HepG2 (cell line): Measurements from ENCODE around the gene U2AF2. TPM values are rescaled to one million over a fixed set of nuclear protein-coding genes. Genes with fewer than 3 reads are reported as not detected.
A peak's percentile ranks its signal among the peaks of the same experiment; 100 is the strongest.

Source experiments
- ATAC-seq: fragments of 200-7000 bp; cut with Tn5 transposase; 3 replicates; pipeline ENCODE4 v1.9.1; 2020; ENCODE audit warnings: mild to moderate bottlenecking, moderate library complexity
- BruUV-seq: library from RNA; stranded (reverse); fragments of 400-500 nt; replicated peaks from 2 replicates; lab custom pipeline; 2021; lab: Mats Ljungman, UMichigan
- CTCF ChIA-PET: fragments of 300-600 bp; formaldehyde crosslinking; extraction: SDS; loops from one replicate; lab custom pipeline; 2021; ENCODE audit warnings: low total read pairs, inconsistent platforms, low intra/inter-chr PET ratio; lab: Yijun Ruan, JAX
- POLR2A ChIA-PET: fragments of 350-600 bp; sonication (Branson Sonifier 250); formaldehyde crosslinking; loops from one replicate; lab custom pipeline; 2020; ENCODE audit warnings: antibody characterized with exemption, inconsistent platforms; lab: Yijun Ruan, JAX
- DNase-seq: peaks from one replicate; pipeline ENCODE4 v3.0.0-alpha.2; 2015; ENCODE audit warnings: low spot score
- FAIRE-seq: peaks from 3 replicates; lab custom pipeline; 2011; peaks lifted over from hg19 to GRCh38; lab: Jason Lieb, UNC
- H2AFZ ChIP-seq: one replicate; pipeline ENCODE4 v1.6.1; 2011; ENCODE audit warnings: low read length, inconsistent platforms
- H3K27ac ChIP-seq: fragments of 300-600 bp; 3 replicates; pipeline ENCODE4 v1.8.0; 2011; ENCODE audit warnings: mixed run types, mild to moderate bottlenecking, mixed read lengths, low read length, inconsistent platforms; ENCODE audit not compliant: insufficient read depth; ENCODE audit errors: extremely low read length
- H3K27me3 ChIP-seq, 2 experiments: fragments of 200-600 bp in 1 of 2; 2 replicates in 1 of 2; 3 replicates in 1 of 2; pipeline versions ENCODE4 v1.6.0 to v1.8.0; 2011; ENCODE audit warnings: low read length in 2 of 2, mild to moderate bottlenecking in 2 of 2, moderate library complexity in 2 of 2, inconsistent platforms in 1 of 2; ENCODE audit not compliant: insufficient read depth in 2 of 2, control insufficient read depth in 1 of 2
- H3K36me3 ChIP-seq, 2 experiments: fragments of 200-600 bp in 1 of 2; replicated peaks in 1 of 2; 2 replicates in 1 of 2; 3 replicates in 1 of 2; pipeline versions ENCODE4 v1.5.1 to v1.8.0; 2011; ENCODE audit warnings: low read length in 2 of 2, inconsistent platforms in 1 of 2; ENCODE audit not compliant: insufficient read depth in 2 of 2, control insufficient read depth in 1 of 2
- H3K4me1 ChIP-seq: 2 replicates; pipeline ENCODE4 v1.5.1; 2012; ENCODE audit warnings: low read length, inconsistent platforms; ENCODE audit not compliant: insufficient read depth
- H3K4me2 ChIP-seq: 2 replicates; pipeline ENCODE4 v1.6.0; 2011; ENCODE audit warnings: low read depth, low read length, inconsistent platforms
- H3K4me3 ChIP-seq, 3 experiments: fragments of 200-600 bp in 1 of 3; sonication (generic), shearing (Covaris generic) in 1 of 3; replicated peaks in 1 of 3; 2 replicates each; pipeline ENCODE4 v1.5.1; 2011 to 2016; ENCODE audit warnings: low read length in 3 of 3, inconsistent platforms in 2 of 3, low read depth in 2 of 3, mild to moderate bottlenecking in 2 of 3, control low read depth in 1 of 3, mixed read lengths in 1 of 3; ENCODE audit not compliant: insufficient read depth in 1 of 3
- H3K79me2 ChIP-seq: one replicate; pipeline ENCODE4 v1.6.1; 2011; ENCODE audit warnings: low read length, inconsistent platforms; ENCODE audit not compliant: insufficient read depth
- H3K9ac ChIP-seq: 2 replicates; pipeline ENCODE4 v1.6.0; 2011; ENCODE audit warnings: mild to moderate bottlenecking, low read depth, low read length, inconsistent platforms; ENCODE audit not compliant: insufficient read depth
- H3K9me3 ChIP-seq: 2 replicates; pipeline ENCODE4 v1.5.1; 2012; ENCODE audit warnings: mild to moderate bottlenecking, low read length
- H4K20me1 ChIP-seq: 2 replicates; pipeline ENCODE4 v1.6.0; 2011; ENCODE audit warnings: inconsistent platforms, mild to moderate bottlenecking, low read length, moderate library complexity; ENCODE audit not compliant: insufficient read depth
- ATF4 ChIP-seq, 2 experiments: fragments of 450-650 bp in 1 of 2; sonication (generic) in 1 of 2; formaldehyde crosslinking; IDR thresholded peaks; 2 replicates each; pipeline versions ENCODE4 v1.5.0 to v1.8.0; 2020 to 2022; ENCODE audit warnings: mild to moderate bottlenecking in 1 of 2, missing genetic modification reagents in 1 of 2
- CEBPB ChIP-seq: IDR thresholded peaks from 2 replicates; pipeline ENCODE4 v1.6.1; 2011; ENCODE audit warnings: low read depth, low read length, improper control_type of control experiment, borderline replicate concordance
- CEBPG ChIP-seq: IDR thresholded peaks from 2 replicates; pipeline ENCODE4 v1.6.1; 2016
- FOXA3 ChIP-seq: IDR thresholded peaks from 2 replicates; pipeline ENCODE4 v1.6.1; 2016; ENCODE audit warnings: missing genetic modification reagents, missing compliant biosample characterization
- KDM3A ChIP-seq: IDR thresholded peaks from 2 replicates; pipeline ENCODE4 v1.6.1; 2018; ENCODE audit warnings: low read depth, missing compliant biosample characterization
- TEAD3 ChIP-seq: optimal IDR thresholded peaks from 2 replicates; pipeline ENCODE3; 2016; ENCODE audit warnings: borderline replicate concordance
- TFAP4 ChIP-seq: sonication (generic); IDR thresholded peaks from 2 replicates; pipeline ENCODE4 v1.6.1; 2016; ENCODE audit warnings: low read depth, borderline replicate concordance
- ZNF672 ChIP-seq: sonication (generic); formaldehyde crosslinking; IDR thresholded peaks from 2 replicates; pipeline ENCODE4 v1.8.1; 2022; ENCODE audit warnings: missing genetic modification reagents
- WGBS: methylation state at CpG from one replicate; pipeline ENCODE4 v1.1.6; 2017; ENCODE audit warnings: low lambda C conversion rate; 5-methylcytosine and 5-hydroxymethylcytosine counted together
- in situ Hi-C: cut with HindIII; loops from 2 replicates; pipeline ENCODE4 v1.10.0; 2017; ENCODE audit warnings: low pct_unique_long_range_greater_than_20kb; ENCODE audit not compliant: extremely low pct_ligation_motif_present
- intact Hi-C: fragments of 100-400 bp; cut with micrococcal nuclease; formaldehyde crosslinking; loops from one replicate; pipeline ENCODE4 v1.10.0; 2022; ENCODE audit not compliant: unreplicated experiment
- polyA plus RNA-seq, 8 experiments: library from polyadenylated mRNA; depleted of rRNA in 3 of 8; stranded (reverse) in 7 of 8; unstranded in 1 of 8; fragments of >200 nt; fragmentation: Illumina TruSeq in 4 of 8; extraction: Trizol in 4 of 8; gene quantifications; 2 replicates each; pipeline versions ENCODE4 v1.2.1 to v1.2.3, GENCODE V29; 2011 to 2016; ENCODE audit warnings: low read depth in 4 of 8, missing spikeins in 1 of 8, mixed read lengths in 1 of 8; ENCODE audit not compliant: insufficient read depth in 1 of 8
- total RNA-seq, 5 experiments: library from RNA; depleted of rRNA; stranded (reverse); fragments of >200 nt; fragmentation: Illumina TruSeq; extraction: Trizol; gene quantifications; 2 replicates each; pipeline ENCODE4 v1.2.3, GENCODE V29; 2016; ENCODE audit warnings: low read depth in 1 of 5
- TF ChIP-seq, protein P1 (sequence below): sonication (generic); formaldehyde crosslinking; IDR thresholded peaks from 2 replicates; pipeline ENCODE4 v1.8.0; 2022; ENCODE audit warnings: mild to moderate bottlenecking, missing genetic modification reagents

Gene U2AF2
- total and polyA plus RNA-seq, 2 of the 13 experiments (the other 11 are each of a cell fraction or from before 2014, with no cell fraction given), result 84.3 to 124 TPM

GRCh38 chr19:55632463-55632834 is 22.4 kb upstream of the U2AF2 start (continued):
- TF ChIP-seq FOXA3 (peak; percentile 34; the same call in 1 of the 2 replicates), ATF4 (CRISPR knock-in tag; IDR thresholded peaks at IDR 0.05) (no peak), KDM3A (CRISPR knock-in tag) (no peak)

GRCh38 chr19:55633861-55634260 is 21.0 kb upstream of the U2AF2 start:
- Histone ChIP-seq H3K9ac (no peak overlapping the region), H3K36me3 (no peaks in the 10 kb centered on the region), H3K27me3 (no peaks in the 10 kb centered on the region; a peak in 1 of 5 replicates), H3K27ac (no peak overlapping the region), H3K9me3 (no peaks in the 10 kb centered on the region), H3K4me2 (peak overlapping the region; percentile 98), H2AFZ (no peak overlapping the region), H3K4me1 (peaks cover 40% of the 10 kb centered on the region), H3K4me3 (peak overlapping the region in 1 of 3 experiments; percentile 100; a peak in 1 of 6 replicates), H3K79me2 (peaks cover 23% of the 10 kb centered on the region), H4K20me1 (no peaks in the 10 kb centered on the region)
- DNase-seq (no peak), FAIRE-seq (no peak), ATAC-seq (no peak)
- BruUV-seq, result no TSS peak
- in situ Hi-C loops (no loop called here), intact Hi-C loops (loop anchor here (5.0 to 10.0 kb wide), 2 partner anchors 49 to 173 kb away; partner anchors contain the start of gene ZNF579)
- 62% methylated on average over 8 of the region's 8 CpGs for WGBS
- ChIA-PET POLR2A (interaction anchor here (0.8 to 3.0 kb wide), 5 partner anchors 9 to 158 kb away, joined by 3 to 12 read pairs (median 9); partner anchors contain the start of genes FIZ1, U2AF2, ZNF581 and ZNF628), CTCF (interaction anchor here (1.2 kb wide), 1 partner anchor 20 kb away, joined by 4 read pairs; no protein-coding TSS in a partner anchor)
- TF ChIP-seq TFAP4 (peak; percentile 33; the same call in 1 of the 2 replicates), ZNF672 (no peak), TEAD3 (CRISPR knock-in tag) (peak; percentile 34), CEBPG (CRISPR knock-in tag) (peak; percentile 37; the same call in 1 of the 2 replicates), CEBPB (peak; percentile 59)
- TF ChIP-seq, protein P1, sequence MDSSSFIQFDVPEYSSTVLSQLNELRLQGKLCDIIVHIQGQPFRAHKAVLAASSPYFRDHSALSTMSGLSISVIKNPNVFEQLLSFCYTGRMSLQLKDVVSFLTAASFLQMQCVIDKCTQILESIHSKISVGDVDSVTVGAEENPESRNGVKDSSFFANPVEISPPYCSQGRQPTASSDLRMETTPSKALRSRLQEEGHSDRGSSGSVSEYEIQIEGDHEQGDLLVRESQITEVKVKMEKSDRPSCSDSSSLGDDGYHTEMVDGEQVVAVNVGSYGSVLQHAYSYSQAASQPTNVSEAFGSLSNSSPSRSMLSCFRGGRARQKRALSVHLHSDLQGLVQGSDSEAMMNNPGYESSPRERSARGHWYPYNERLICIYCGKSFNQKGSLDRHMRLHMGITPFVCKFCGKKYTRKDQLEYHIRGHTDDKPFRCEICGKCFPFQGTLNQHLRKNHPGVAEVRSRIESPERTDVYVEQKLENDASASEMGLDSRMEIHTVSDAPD, result no peak
